Natural killer cell (primary cell): ENCODE measurements around the gene CKLF. TPM values are rescaled to one million over a fixed set of nuclear protein-coding genes. Genes with fewer than 3 reads are reported as not detected.
"Not testable (repeated sequence)": the region's sequence is repeated elsewhere in the genome, so short reads cannot be mapped to it uniquely, and the experiment has no call there.

Experiments used
- ATAC-seq, 3 donors: fragments of 150-1000 bp in 2 of 3; fragments of 200-7000 bp in 1 of 3; cut with Tn5 transposase; 1 replicate in 1 of 3; 2 replicates in 2 of 3; pipeline ENCODE4 v1.10.0; 2021; ENCODE audit warnings: mild to moderate bottlenecking in 2 of 3, moderate library complexity in 2 of 3
- DNase-seq, 2 donors: peaks; one replicate each; pipeline versions ENCODE4 v3.0.0 to v3.0.0-alpha.2; 2013 to 2021; ENCODE audit warnings: mixed read lengths in 1 of 2
- H3K27ac ChIP-seq: one replicate; pipeline ENCODE4 v1.5.1; 2013; ENCODE audit warnings: mild to moderate bottlenecking, low read length
- H3K27me3 ChIP-seq: one replicate; pipeline ENCODE4 v1.6.1; 2013; ENCODE audit warnings: low read length; ENCODE audit not compliant: control insufficient read depth, insufficient read depth
- H3K36me3 ChIP-seq: one replicate; pipeline ENCODE4 v1.6.1; 2013; ENCODE audit warnings: low read length; ENCODE audit not compliant: control insufficient read depth, insufficient read depth
- H3K4me1 ChIP-seq: one replicate; pipeline ENCODE4 v1.6.1; 2013; ENCODE audit warnings: low read length; ENCODE audit not compliant: control insufficient read depth, insufficient read depth
- H3K4me3 ChIP-seq: one replicate; pipeline ENCODE4 v1.5.1; 2013; ENCODE audit warnings: low read length
- H3K9me3 ChIP-seq: one replicate; pipeline ENCODE4 v1.6.1; 2013; ENCODE audit warnings: low read length; ENCODE audit not compliant: control insufficient read depth, insufficient read depth
- H3K27ac Mint-ChIP-seq, 2 donors: one replicate each; pipeline ENCODE4 v1.8.0; 2022; ENCODE audit warnings: mild to moderate bottlenecking in 2 of 2, mixed read lengths in 2 of 2, moderate library complexity in 1 of 2
- H3K27me3 Mint-ChIP-seq, 2 donors: one replicate each; pipeline ENCODE4 v1.8.0; 2022; ENCODE audit warnings: low read depth in 2 of 2, mixed read lengths in 2 of 2
- H3K36me3 Mint-ChIP-seq: one replicate; pipeline ENCODE4 v1.8.0; 2022; ENCODE audit warnings: mixed read lengths
- H3K4me1 Mint-ChIP-seq, 2 donors: one replicate each; pipeline ENCODE4 v1.8.0; 2022; ENCODE audit warnings: mixed read lengths in 2 of 2
- H3K4me3 Mint-ChIP-seq: one replicate; pipeline ENCODE4 v1.8.0; 2022; ENCODE audit warnings: mild to moderate bottlenecking, moderate library complexity, mixed read lengths
- H3K9me3 Mint-ChIP-seq, 2 donors: one replicate each; pipeline ENCODE4 v1.8.0; 2022; ENCODE audit warnings: mixed read lengths in 2 of 2
- WGBS: methylation state at CpG from one replicate; pipeline ENCODE4 v1.1.7; 2013; ENCODE audit warnings: missing lambda C conversion rate; ENCODE audit not compliant: insufficient coverage; 5-methylcytosine and 5-hydroxymethylcytosine counted together
- intact Hi-C: fragments of 100-400 bp; cut with micrococcal nuclease; formaldehyde crosslinking; loops from one replicate; pipeline ENCODE4 v1.14.2; 2022
- total RNA-seq, 4 donors: library from RNA; stranded (reverse); fragments of 120-200 nt in 1 of 4; gene quantifications; one replicate each; pipeline versions ENCODE4 v1.2.3 to v1.2.4, GENCODE V29; 2013 to 2022
- TF ChIP-seq, protein P1 (sequence below): fragments of 200-600 bp; IDR thresholded peaks from one replicate; pipeline ENCODE4 v1.8.0; 2022; ENCODE audit warnings: antibody characterized with exemption

The CKLF gene
- total RNA-seq, 3 donors from 2014 or later (not counting 1 experiment from before 2014, with no cell fraction given): 48.0 to 69.7 (median 54.6) TPM

GRCh38 chr16:66591018-66591417, 38.6 kb downstream of the CKLF start:
- Mint-ChIP-seq H3K36me3 (no peaks in the 10 kb centered on the region), H3K4me1 (peaks cover 16 to 17% of the 10 kb centered on the region in 2 donors), H3K9me3 (no peaks in the 10 kb centered on the region), H3K27ac (no peak overlapping the region), H3K27me3 (peaks cover 0 to 2% of the 10 kb centered on the region in 2 donors), H3K4me3 (no peak overlapping the region)
- Histone ChIP-seq H3K4me1 (peaks cover 15% of the 10 kb centered on the region), H3K4me3 (no peak overlapping the region), H3K9me3 (no peaks in the 10 kb centered on the region), H3K27ac (no peak overlapping the region), H3K36me3 (no peaks in the 10 kb centered on the region), H3K27me3 (no peaks in the 10 kb centered on the region)
- TF ChIP-seq, protein P1, sequence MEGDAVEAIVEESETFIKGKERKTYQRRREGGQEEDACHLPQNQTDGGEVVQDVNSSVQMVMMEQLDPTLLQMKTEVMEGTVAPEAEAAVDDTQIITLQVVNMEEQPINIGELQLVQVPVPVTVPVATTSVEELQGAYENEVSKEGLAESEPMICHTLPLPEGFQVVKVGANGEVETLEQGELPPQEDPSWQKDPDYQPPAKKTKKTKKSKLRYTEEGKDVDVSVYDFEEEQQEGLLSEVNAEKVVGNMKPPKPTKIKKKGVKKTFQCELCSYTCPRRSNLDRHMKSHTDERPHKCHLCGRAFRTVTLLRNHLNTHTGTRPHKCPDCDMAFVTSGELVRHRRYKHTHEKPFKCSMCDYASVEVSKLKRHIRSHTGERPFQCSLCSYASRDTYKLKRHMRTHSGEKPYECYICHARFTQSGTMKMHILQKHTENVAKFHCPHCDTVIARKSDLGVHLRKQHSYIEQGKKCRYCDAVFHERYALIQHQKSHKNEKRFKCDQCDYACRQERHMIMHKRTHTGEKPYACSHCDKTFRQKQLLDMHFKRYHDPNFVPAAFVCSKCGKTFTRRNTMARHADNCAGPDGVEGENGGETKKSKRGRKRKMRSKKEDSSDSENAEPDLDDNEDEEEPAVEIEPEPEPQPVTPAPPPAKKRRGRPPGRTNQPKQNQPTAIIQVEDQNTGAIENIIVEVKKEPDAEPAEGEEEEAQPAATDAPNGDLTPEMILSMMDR: no peak
- DNase-seq (no peak), ATAC-seq (no peak)
- intact Hi-C loops: no loop called here
- WGBS: 100% methylated on average over 3 of the region's 4 CpGs

DNA sequence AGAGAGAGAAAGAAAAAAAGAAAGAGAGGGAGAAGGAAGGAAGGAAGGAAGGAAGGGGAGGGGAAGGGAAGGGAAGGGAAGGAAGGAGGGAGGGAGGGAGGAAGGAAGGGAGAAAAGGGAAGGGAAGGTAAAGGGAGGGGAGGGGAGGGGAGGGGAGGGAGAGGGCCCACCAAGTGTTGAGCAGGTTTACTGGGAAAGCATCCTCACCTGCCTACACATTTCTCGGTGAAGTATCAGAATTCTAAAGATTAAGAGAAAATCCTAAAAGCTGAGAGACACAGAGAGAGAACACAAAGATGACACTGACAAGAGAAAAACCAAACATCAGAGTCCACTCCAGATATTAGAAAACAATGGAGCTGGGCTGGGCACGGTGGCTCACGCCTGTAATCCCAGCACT, 39.9 kb downstream of the CKLF start:
- DNase-seq: no peak
- no peak overlapping the region for H3K27ac Mint-ChIP-seq
- H3K27me3 ChIP-seq: no peaks in the 10 kb centered on the region
- no peak for ATAC-seq
- no peaks in the 10 kb centered on the region for H3K9me3 Mint-ChIP-seq
- intact Hi-C loops: no loop called here
- no peak overlapping the region for H3K4me3 ChIP-seq
- no peaks in the 10 kb centered on the region for H3K36me3 Mint-ChIP-seq
- no peak overlapping the region for H3K4me3 Mint-ChIP-seq
- H3K27me3 Mint-ChIP-seq: peaks cover 0 to 2% of the 10 kb centered on the region in 2 donors
- no peak overlapping the region for H3K27ac ChIP-seq
- 95% methylated on average over 3 of the region's 3 CpGs for WGBS
- H3K4me1 Mint-ChIP-seq: peaks cover 16 to 17% of the 10 kb centered on the region in 2 donors
- TF ChIP-seq, protein P1: no peak
- no peaks in the 10 kb centered on the region for H3K9me3 ChIP-seq
- H3K36me3 ChIP-seq: no peaks in the 10 kb centered on the region
- peaks cover 15% of the 10 kb centered on the region for H3K4me1 ChIP-seq

DNA sequence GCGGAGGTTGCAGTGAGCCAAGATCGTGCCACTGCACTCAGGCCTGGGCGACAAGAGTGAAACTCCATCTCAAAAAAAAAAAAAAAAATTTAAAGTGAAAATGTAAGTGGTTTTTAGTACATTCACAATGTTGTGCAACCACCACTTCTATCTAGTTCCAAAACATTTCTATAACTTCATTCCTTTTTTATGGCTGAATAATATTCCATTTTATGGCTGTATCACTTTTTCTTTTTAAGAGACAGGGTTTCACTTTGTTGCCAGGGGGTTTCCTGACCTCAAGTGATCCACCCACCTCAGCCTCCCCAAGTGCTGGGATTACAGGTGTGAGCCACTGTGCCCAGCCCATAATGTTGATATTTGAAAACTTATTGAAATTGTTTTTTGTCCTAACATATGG, 40.4 kb downstream of the CKLF start:
- no peak overlapping the region for H3K4me3 Mint-ChIP-seq
- Histone ChIP-seq H3K4me1 (peaks cover 15% of the 10 kb centered on the region), H3K27me3 (no peaks in the 10 kb centered on the region), H3K9me3 (no peaks in the 10 kb centered on the region), H3K4me3 (no peak overlapping the region), H3K27ac (no peak overlapping the region), H3K36me3 (no peaks in the 10 kb centered on the region)
- ATAC-seq (no peak), DNase-seq (no peak)
- intact Hi-C loops: no loop called here
- H3K4me1 Mint-ChIP-seq: peaks cover 16 to 17% of the 10 kb centered on the region in 2 donors
- H3K27me3 Mint-ChIP-seq: peaks cover 0 to 2% of the 10 kb centered on the region in 2 donors
- H3K36me3 Mint-ChIP-seq: no peaks in the 10 kb centered on the region
- no peak overlapping the region for H3K27ac Mint-ChIP-seq
- no peaks in the 10 kb centered on the region for H3K9me3 Mint-ChIP-seq
- 100% methylated on average over 2 of the region's 3 CpGs for WGBS
- TF ChIP-seq, protein P1: no peak

GRCh38 chr16:66594739-66595138, 42.4 kb downstream of the CKLF start:
- Histone ChIP-seq H3K27me3 (no peaks in the 10 kb centered on the region), H3K27ac (no peak overlapping the region), H3K4me3 (no peak overlapping the region), H3K4me1 (peaks cover 8% of the 10 kb centered on the region), H3K9me3 (no peaks in the 10 kb centered on the region), H3K36me3 (no peaks in the 10 kb centered on the region)
- no peaks in the 10 kb centered on the region for H3K9me3 Mint-ChIP-seq
- H3K27me3 Mint-ChIP-seq: no peaks in the 10 kb centered on the region
- peaks cover 9% of the 10 kb centered on the region in 2 donors for H3K4me1 Mint-ChIP-seq
- intact Hi-C loops: no loop called here
- H3K36me3 Mint-ChIP-seq: no peaks in the 10 kb centered on the region
- H3K4me3 Mint-ChIP-seq: no peak overlapping the region
- ATAC-seq: no peak
- TF ChIP-seq, protein P1: no peak
- no peak for DNase-seq
- no peak overlapping the region for H3K27ac Mint-ChIP-seq
- 65% methylated on average over 7 of the region's 7 CpGs for WGBS

DNA sequence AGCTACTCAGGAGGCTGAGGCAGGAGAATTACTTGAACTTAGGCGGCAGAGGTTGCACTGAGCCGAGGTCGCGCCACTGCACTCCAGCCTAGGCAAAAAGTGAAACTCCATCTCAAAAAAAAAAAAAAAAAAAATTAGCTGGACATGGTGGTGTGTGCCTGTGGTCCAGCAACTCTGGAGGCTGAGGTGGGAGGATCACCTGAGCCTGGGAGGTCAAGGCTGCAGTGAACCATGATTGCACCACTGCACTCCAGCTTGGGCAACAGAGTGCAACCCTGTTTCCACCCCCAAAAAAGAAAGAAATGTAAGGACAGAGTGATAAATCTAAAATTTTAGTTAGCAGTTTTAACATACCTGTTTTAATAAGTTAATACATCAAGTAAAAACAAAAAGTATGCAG, 44.2 kb downstream of the CKLF start:
- intact Hi-C loops, H3K27ac Mint-ChIP-seq, H3K9me3 Mint-ChIP-seq, H3K4me3 ChIP-seq, DNase-seq, H3K9me3 ChIP-seq, H3K27me3 Mint-ChIP-seq, H3K27ac ChIP-seq, ATAC-seq, H3K4me1 ChIP-seq, H3K27me3 ChIP-seq, H3K36me3 ChIP-seq, H3K4me3 Mint-ChIP-seq, H3K4me1 Mint-ChIP-seq, H3K36me3 Mint-ChIP-seq: not testable (repeated sequence)
- WGBS: 97% methylated on average over 4 of the region's 4 CpGs
